GM12874 (cell line): ENCODE results near the gene PCDHGB3.
A peak's percentile ranks its signal among the peaks of the same experiment; 100 is the strongest.

Experiments used
- TF ChIP-seq, protein P1 (sequence below): IDR thresholded peaks from 2 replicates; pipeline ENCODE4 v1.5.1; 2011; ENCODE audit warnings: low read depth, mild to moderate bottlenecking, control low read depth, low read length, moderate library complexity; ENCODE audit not compliant: insufficient read depth

PCDHGB3 gene

DNA sequence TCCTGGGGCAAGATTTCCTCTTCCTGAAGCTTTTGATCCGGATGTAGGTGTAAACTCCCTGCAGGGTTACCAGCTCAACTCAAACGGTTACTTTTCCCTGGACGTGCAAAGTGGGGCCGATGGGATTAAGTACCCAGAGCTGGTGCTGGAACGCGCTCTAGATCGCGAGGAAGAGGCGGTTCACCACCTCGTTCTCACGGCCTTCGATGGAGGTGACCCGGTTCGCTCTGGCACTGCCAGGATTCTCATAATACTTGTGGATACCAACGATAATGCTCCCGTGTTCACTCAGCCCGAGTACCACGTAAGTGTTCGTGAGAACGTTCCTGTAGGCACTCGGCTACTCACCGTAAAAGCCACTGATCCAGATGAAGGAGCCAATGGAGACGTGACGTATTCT is 14.4 kb upstream of the PCDHGB3 start:
- TF ChIP-seq, protein P1, sequence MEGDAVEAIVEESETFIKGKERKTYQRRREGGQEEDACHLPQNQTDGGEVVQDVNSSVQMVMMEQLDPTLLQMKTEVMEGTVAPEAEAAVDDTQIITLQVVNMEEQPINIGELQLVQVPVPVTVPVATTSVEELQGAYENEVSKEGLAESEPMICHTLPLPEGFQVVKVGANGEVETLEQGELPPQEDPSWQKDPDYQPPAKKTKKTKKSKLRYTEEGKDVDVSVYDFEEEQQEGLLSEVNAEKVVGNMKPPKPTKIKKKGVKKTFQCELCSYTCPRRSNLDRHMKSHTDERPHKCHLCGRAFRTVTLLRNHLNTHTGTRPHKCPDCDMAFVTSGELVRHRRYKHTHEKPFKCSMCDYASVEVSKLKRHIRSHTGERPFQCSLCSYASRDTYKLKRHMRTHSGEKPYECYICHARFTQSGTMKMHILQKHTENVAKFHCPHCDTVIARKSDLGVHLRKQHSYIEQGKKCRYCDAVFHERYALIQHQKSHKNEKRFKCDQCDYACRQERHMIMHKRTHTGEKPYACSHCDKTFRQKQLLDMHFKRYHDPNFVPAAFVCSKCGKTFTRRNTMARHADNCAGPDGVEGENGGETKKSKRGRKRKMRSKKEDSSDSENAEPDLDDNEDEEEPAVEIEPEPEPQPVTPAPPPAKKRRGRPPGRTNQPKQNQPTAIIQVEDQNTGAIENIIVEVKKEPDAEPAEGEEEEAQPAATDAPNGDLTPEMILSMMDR, result no peak

DNA sequence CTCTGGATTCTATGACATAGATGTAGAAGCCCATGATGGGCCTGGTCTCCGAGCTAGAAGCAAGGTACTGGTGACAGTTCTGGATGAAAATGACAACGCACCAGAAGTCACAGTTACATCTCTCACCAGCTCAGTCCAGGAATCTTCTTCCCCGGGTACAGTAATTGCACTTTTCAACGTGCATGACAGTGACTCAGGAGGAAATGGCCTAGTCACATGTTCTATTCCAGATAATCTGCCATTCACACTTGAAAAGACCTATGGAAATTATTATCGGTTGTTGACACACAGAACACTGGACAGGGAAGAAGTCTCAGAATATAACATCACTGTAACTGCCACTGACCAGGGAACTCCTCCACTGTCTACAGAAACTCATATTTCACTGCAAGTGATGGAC is 13.9 kb upstream of the PCDHGB3 start:
- TF ChIP-seq, protein P1, result no peak

GRCh38 chr5:141356950-141357349 is 13.1 kb upstream of the PCDHGB3 start:
- TF ChIP-seq, protein P1, result no peak

- TF ChIP-seq, protein P1, result peak; percentile 35; the same call in 1 of the 2 replicates
Observed at GRCh38 chr5:141359790-141360426, 10.1 kb upstream of the PCDHGB3 start, which contains the start of gene PCDHGB2. Gene PCDHGB2 (plus strand): TSS chr5:141359994. CDS start chr5:141360136, 142 bp downstream.

DNA sequence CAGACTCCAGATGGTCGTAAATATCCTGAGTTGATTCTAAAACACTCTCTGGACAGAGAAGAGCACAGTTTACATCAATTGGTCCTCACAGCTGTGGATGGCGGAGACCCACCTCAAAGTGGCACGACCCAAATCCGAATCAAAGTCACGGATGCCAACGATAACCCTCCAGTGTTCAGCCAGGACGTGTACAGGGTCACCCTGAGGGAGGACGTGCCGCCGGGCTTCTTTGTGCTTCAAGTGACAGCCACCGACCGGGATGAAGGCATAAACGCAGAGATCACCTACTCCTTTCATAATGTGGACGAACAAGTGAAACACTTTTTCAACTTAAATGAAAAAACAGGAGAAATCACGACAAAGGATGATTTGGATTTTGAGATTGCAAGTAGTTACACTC is 9.4 kb upstream of the PCDHGB3 start:
- TF ChIP-seq, protein P1, result no peak

- TF ChIP-seq, protein P1, result no peak
Observed at GRCh38 chr5:141362719-141363118, 7.3 kb upstream of the PCDHGB3 start.

DNA sequence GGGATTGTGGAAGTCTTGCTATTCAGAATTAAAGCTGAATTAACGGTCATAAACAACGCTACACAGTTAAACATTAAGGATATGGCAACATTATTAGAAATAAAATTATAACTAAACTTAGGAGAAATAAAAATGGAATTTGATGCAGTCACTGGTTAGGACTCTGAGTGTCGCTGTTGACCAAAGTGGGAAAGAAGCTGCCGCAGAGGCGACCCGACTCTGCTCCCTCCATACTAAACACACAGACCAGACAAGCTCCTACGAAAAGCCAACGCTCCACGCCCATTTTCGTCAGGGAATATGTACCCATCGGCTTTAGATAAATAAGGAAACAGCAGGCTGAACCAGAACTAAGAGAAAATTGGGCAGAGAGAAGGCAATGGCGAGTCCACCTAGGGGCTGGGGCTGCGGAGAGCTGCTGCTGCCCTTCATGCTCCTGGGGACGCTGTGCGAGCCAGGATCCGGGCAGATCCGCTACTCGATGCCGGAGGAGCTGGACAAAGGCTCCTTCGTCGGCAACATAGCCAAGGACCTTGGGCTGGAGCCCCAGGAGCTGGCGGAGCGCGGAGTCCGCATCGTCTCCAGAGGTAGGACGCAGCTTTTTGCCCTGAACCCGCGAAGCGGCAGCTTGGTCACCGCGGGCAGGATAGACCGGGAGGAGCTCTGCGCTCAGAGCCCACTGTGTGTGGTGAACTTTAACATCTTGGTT is 5.9 kb upstream of the PCDHGB3 start, which contains the start of gene PCDHGA5:
Gene PCDHGA5, plus strand, starts transcription at position 211 of the 709 bp plus-strand sequence. Its CDS starts 169 bp downstream, at position 380.
- TF ChIP-seq, protein P1, result no peak
